DMS153 (cell line): ENCODE results near the gene CAMK1D.

Source experiments
- DNase-seq: peaks from one replicate; lab custom pipeline; 2025; lab: John Stamatoyannopoulos, UW

Gene CAMK1D

GRCh38 chr10:12403119-12403518 lies 53.8 kb downstream of the CAMK1D start:
- no peak for DNase-seq

DNA sequence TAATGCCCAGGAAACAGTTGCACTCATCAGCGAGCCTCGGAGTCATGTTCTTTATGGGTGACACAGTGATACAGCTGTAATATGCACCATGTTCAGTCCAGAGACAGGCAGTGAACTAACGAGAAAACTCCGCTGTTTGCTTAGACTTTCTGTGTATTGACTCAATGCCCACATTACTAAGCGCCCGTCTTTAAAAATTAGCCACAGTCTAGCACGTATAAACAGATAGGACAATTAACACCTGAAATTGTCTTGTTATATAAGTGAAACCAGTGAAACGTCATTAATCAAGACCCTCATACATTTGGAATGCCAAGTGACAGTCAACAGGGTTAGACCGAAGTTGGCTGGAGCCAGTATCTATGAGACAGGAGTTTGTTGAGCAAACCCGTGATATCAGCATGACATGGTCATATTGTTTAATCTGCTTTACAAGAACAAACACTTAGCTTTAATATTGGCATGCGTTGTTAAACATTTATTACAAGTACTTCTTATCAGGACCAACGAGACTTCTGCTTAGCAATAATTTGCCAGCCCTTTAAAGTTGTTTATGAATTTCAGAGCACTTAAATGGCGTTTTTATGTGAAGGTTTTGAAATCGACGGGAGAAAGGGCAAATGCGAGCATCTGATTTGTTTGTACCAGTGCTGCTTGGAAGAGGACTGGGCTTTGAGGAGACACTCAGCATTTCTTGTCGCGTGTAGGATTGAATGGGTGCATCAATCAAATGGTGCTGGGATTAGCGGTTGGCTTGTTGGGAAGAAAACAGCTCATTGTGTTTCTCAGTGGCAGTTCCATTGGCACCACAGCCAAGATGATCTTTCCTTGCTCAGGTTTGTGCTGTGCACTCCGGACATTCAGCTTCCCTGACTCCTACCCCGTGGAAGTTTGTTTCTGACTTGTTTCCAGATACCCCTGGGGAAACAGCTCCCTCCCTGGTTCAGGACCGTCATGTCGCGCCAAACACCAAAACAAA lies 56.3 kb downstream of the CAMK1D start:
- peak; percentile 55 for DNase-seq

- DNase-seq: no peak
Observed at GRCh38 chr10:12406764-12407400, 57.5 kb downstream of the CAMK1D start.

GRCh38 chr10:12408472-12408871 lies 59.1 kb downstream of the CAMK1D start:
- no peak for DNase-seq

DNA sequence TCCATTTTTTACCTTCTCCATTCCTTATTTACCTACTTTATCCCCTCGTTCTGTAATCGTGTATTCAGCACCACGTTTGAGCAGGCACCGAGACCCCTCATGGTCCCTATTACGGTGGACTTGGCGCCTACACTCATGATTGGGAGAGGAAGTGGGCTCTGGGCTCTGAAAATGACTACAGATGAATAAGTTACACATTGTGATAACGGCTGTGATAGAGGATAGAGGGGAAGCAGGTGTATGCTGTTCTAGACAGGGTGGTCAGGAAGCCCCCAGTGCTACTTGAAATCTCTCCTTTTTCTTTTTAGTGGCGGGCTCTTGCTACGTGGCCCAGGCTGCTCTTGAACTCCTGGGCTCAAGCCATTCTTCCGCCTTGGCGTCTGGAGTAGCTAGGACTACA lies 59.8 kb downstream of the CAMK1D start:
- DNase-seq: no peak

- DNase-seq: no peak
Observed at GRCh38 chr10:12409613-12410012, 60.3 kb downstream of the CAMK1D start.

GRCh38 chr10:12412666-12413368 lies 63.5 kb downstream of the CAMK1D start:
- DNase-seq: no peak

DNA sequence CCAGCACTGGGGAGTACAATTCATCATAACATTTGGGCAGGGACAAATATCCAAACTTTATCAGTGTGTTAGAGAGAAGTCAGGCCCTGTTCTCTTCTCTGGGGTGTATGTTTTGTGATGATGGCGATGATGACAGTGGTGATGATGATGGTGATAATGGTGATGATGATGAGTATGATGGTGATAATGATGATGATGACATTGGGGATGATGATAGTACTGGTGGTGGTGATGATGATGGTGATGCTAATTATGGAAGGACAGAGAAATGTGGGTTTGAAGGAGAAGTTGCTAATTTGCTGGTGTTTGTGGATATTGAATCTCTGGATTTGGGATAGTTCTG lies 64.0 kb downstream of the CAMK1D start:
- DNase-seq: no peak

DNA sequence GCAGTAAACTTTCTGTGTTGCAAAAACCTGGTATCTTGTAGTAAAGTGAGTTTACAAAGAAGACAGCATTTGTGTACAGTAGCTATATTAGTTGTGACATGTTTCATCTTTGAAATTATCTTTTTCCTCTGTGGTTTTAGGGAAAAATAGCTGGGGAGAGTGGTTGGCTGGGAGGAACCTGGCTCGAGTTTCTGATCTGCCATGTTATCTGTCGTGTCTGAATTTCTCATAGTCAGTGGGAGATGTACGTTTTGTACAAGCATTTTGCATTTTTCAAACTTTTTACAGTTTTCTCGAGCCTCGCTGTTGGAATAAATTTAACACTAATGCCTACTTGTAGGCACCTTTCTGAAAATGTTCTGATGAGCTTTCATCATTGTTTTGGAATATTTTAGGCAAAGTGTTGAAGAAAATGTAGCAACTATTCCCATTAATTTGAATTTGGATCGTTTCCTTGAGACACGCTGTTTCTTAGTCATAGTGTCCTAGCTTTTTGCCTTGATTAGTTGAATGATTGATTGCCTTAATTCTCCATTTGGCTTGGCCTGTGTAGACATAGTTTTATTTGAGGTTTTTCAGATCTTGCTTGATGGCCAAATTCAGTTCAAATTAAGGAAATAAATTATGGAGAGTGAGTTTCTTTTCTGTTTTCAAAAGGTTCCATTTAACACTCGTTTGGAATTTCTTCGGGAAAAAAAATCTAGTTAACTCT lies 65.1 kb downstream of the CAMK1D start:
- DNase-seq: no peak

DNA sequence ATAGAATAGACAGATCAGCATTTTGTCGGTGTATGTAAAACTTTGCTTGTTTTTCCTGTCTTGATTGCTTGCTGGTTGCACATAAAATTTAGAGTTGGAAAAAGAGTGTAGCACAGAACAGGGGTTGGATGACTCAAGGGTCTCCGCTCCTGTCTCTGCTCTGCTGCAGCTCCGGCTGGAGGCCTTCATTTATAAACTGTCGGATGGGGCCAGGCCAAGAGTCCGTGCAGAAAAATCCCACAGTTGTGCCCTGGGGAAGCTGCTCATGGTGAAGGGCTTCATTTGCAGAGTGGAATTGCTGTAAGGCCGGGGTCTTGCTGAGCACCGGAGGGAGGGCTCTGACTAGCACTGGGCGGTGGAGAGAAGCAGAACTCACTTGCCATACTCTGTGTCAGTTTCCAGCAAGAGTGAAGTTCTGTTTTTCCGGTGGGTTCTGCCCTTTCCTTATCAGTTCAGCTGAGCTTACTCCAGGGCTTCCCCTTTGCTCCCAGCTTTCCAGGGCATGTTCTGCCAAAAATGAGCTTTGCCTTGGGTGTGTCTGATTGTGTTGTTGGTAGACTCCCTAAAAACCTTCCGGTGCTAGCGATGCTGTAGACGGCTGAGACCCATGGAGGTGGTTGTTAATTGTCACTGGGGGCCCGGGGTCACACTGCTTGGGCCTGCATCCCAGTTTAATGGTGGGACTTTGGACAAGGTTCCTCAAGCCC lies 67.2 kb downstream of the CAMK1D start:
- no peak for DNase-seq

DNA sequence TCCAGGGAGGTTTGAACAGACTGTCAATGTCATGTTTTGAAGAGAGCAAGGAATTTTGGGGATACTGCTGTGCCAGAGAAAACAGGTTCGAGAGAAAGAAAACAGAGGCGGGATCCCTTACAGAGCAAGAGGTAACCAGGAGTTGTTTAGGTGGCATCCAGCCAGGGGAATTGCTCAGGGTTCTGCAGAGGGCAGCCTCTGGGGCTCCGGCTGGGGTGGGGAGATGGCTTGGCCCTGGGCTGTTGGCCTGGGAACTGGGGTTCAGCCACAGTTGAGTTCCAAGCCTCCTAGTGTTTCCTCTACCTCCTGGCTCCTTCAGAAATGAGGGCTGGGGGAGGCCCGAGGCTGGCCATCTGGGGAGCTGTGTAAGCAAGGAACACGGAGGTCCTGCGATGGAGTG lies 68.0 kb downstream of the CAMK1D start:
- DNase-seq: no peak

GRCh38 chr10:12418000-12418399 lies 68.7 kb downstream of the CAMK1D start:
- DNase-seq: no peak

DNA sequence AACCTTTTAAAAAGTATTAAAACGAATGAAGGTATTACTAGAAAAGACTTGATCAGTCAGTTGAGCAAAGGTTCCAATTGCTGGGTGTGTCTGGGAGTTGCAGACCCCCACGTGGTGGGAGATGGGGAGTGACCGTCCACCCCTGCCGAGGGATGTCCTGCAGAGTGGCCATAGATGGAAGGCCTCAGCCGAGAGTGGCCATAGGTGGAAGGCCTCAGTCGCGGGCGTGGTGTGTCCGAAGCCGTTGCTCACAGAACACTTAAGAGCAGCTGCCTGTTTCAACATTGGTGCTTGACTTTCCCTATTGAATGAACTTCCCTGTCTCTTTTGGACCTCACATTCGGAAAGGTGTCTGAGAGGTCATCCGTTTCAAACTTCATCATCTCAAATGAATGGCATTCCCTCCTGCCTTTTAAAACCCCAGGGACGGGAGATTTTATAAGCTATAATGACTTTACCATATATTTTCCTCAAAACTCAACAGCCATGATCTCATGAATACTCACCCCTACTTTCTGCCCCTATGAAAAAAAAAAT lies 69.4 kb downstream of the CAMK1D start:
- no peak for DNase-seq

- DNase-seq: no peak
Observed at GRCh38 chr10:12419262-12419847, 70.0 kb downstream of the CAMK1D start.

GRCh38 chr10:12420530-12421120 lies 71.3 kb downstream of the CAMK1D start:
- DNase-seq: no peak

- DNase-seq: no peak
Observed at GRCh38 chr10:12422189-12422588, 72.8 kb downstream of the CAMK1D start.

DNA sequence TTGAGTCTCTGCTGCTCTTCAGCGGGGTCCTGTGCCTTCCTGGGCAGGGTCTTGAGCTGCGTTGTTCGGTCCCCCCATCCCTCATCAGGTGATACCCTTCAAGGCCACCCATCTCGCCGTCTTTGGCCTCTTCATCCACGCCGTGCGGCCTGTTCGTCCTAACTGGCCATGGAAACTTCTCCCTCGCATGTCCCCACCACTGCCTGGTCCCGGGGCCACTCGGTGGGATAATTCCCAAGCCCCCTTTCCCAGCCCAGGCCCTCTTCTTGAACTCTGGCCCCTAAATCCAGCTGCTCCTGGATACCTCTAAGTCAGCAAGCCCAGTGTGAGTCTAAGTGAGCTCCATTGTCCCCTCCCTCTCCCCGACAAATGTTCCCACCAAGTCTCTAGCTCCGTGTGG lies 74.5 kb downstream of the CAMK1D start:
- no peak for DNase-seq

- DNase-seq: no peak
Observed at GRCh38 chr10:12427276-12427675, 77.9 kb downstream of the CAMK1D start.

- no peak for DNase-seq
Observed at GRCh38 chr10:12428447-12429135, 79.2 kb downstream of the CAMK1D start.
